Left lung (tissue), 10 donors: ENCODE measurements around the gene BATF3. TPM values are rescaled to one million over a fixed set of nuclear protein-coding genes. Genes with fewer than 3 reads are reported as not detected.
"Not testable (repeated sequence)": the region's sequence is repeated elsewhere in the genome, so short reads cannot be mapped to it uniquely, and the experiment has no call there.

Source experiments
- ATAC-seq: fragments of 200-7000 bp; cut with Tn5 transposase; one replicate; pipeline ENCODE4 v1.9.1; 2020; ENCODE audit warnings: moderate library complexity
- DNase-seq, 4 donors: peaks; one replicate each; pipeline ENCODE4 v3.0.0-alpha.2; 2013 to 2020
- H3K27ac ChIP-seq, 2 donors: fragments of 200-600 bp; sonication (generic) in 1 of 2; one replicate each; pipeline versions ENCODE4 v1.5.0 to v1.8.0; 2020 to 2021
- H3K27me3 ChIP-seq, 2 donors: fragments of 200-600 bp; sonication (generic) in 1 of 2; one replicate each; pipeline versions ENCODE4 v1.5.0 to v1.8.0; 2020 to 2021
- H3K36me3 ChIP-seq, 2 donors: fragments of 200-600 bp; sonication (generic) in 1 of 2; one replicate each; pipeline versions ENCODE4 v1.5.0 to v1.8.0; 2020 to 2021
- H3K4me1 ChIP-seq, 2 donors: fragments of 200-600 bp; one replicate each; pipeline ENCODE4 v1.8.0; 2021
- H3K4me3 ChIP-seq, 2 donors: fragments of 200-600 bp; sonication (generic) in 1 of 2; one replicate each; pipeline versions ENCODE4 v1.5.0 to v1.8.0; 2020 to 2021; ENCODE audit warnings: mild to moderate bottlenecking in 1 of 2
- H3K9me3 ChIP-seq, 2 donors: fragments of 200-600 bp; sonication (generic) in 1 of 2; one replicate each; pipeline versions ENCODE4 v1.5.0 to v1.8.0; 2020 to 2021
- intact Hi-C, 2 donors: fragments of 100-400 bp; cut with DNase I; formaldehyde crosslinking; loops; one replicate each; pipeline versions ENCODE4 v1.11.2 to v1.14.2; 2022
- polyA plus RNA-seq, 6 donors: library from polyadenylated mRNA; unstranded; fragments of 120-200 nt; gene quantifications; one replicate each; pipeline ENCODE4 v1.2.1, GENCODE V29; 2013; ENCODE audit not compliant: insufficient read length in 6 of 6
- total RNA-seq, 2 donors: library from RNA; stranded (reverse); fragmentation: NEBNext Ultra II Directional; extraction: Animal tissue kit (Norgen Biotek cat#: 25700); gene quantifications; one replicate each; pipeline ENCODE4 v1.2.1, GENCODE V29; 2021
- TF ChIP-seq, protein P1 (sequence below), 2 donors: fragments of 200-600 bp; sonication (generic) in 1 of 2; IDR thresholded peaks; one replicate each; pipeline versions ENCODE4 v1.5.0 to v1.8.0; 2021; ENCODE audit warnings: antibody characterized with exemption in 2 of 2
- donor health status: DM: no; HTN: yes; CAD: no.
- donor health status: DM: no; HTN: no; CAD: no.

BATF3 gene
- total and polyA plus RNA-seq, 8 donors = 1.3 to 9.0 (median 2.6) TPM

DNA sequence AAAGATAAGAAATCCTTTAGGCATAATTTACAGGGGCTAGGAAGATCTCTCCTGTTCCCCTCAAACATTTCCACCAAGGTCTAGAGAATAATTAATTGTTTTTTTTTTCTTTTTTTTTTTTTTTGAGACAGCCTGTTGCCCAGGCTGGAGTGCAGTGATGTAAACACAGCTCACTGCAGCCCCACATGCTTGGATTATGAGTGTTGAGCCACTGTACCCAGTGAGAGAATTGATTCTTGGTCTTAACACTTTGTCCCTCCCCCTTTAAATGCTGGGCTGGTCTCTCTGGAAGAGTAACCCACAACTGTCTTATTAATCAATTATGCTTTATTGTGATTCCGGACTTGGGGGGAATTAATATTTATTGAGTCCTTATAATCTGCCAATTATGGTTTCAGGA is 57.7 kb downstream of the BATF3 start:
- Histone ChIP-seq H3K4me1 (peaks cover 5 to 9% of the 10 kb centered on the region in 2 donors), H3K4me3 (no peak overlapping the region), H3K27ac (no peak overlapping the region), H3K27me3 (no peaks in the 10 kb centered on the region), H3K9me3 (peaks cover 0 to 5% of the 10 kb centered on the region in 2 donors), H3K36me3 (no peaks in the 10 kb centered on the region)
- intact Hi-C loops = no loop called here
- no peak for ATAC-seq
- DNase-seq = no peak
- TF ChIP-seq, protein P1, sequence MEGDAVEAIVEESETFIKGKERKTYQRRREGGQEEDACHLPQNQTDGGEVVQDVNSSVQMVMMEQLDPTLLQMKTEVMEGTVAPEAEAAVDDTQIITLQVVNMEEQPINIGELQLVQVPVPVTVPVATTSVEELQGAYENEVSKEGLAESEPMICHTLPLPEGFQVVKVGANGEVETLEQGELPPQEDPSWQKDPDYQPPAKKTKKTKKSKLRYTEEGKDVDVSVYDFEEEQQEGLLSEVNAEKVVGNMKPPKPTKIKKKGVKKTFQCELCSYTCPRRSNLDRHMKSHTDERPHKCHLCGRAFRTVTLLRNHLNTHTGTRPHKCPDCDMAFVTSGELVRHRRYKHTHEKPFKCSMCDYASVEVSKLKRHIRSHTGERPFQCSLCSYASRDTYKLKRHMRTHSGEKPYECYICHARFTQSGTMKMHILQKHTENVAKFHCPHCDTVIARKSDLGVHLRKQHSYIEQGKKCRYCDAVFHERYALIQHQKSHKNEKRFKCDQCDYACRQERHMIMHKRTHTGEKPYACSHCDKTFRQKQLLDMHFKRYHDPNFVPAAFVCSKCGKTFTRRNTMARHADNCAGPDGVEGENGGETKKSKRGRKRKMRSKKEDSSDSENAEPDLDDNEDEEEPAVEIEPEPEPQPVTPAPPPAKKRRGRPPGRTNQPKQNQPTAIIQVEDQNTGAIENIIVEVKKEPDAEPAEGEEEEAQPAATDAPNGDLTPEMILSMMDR (IDR thresholded peaks at IDR 0.05) = no peak

DNA sequence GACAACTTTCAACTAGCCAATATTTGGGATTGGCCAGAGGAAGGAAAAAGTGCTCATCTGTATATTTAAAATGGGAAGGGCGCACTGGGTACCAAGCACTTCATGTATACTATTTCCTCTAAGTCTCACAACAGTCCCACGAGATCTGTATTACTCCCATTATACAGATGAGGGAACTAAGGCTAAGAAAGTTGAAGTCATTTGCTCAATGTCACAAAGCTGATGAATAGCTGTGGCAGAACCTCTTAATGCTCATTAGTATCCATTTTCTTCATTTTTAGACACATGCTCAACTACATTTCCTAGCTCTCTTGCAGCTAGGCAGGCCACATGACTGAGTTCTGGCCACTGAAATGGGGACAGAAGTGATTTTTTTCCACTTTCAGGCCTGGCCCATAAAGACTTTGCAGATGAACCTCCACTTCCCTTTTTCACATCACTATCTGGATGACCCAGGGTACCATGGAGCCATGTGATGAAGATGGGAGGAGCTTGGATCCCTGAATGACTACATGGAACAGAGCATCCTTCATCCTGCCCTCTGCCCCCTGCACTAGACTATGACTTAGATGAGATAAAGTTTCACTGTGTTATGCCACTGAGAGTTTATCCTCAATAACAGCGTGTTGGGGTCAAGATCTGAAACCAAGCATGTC is 59.3 kb downstream of the BATF3 start:
- TF ChIP-seq, protein P1 (IDR thresholded peaks at IDR 0.05) = no peak
- intact Hi-C loops = no loop called here
- no peak for ATAC-seq
- H3K36me3 ChIP-seq = no peaks in the 10 kb centered on the region
- H3K27me3 ChIP-seq = no peaks in the 10 kb centered on the region
- peaks cover 0 to 5% of the 10 kb centered on the region in 2 donors for H3K9me3 ChIP-seq
- no peak overlapping the region for H3K4me3 ChIP-seq
- no peak for DNase-seq
- peaks cover 20 to 25% of the 10 kb centered on the region in 2 donors for H3K4me1 ChIP-seq
- H3K27ac ChIP-seq = no peak overlapping the region

DNA sequence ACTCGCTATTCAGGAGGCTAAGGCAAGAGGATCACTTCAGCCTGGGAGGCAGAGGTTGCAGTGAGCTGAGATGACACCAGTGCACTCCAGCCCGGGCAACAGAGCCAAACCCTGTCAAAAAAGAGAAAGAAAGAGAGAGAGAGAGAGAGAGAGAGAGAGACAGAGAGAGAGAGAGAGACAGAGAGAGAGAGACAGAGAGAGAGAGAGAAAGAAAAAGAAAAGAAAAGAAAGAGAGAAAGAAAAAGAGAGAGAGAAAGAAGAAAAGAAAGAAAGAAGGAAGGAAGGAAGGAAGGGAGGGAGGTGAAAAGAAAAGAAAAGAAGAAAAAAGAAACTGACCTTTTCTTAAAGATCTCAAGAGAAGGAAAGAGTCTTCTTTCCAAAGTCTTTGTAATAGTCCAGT is 60.1 kb downstream of the BATF3 start:
- H3K9me3 ChIP-seq, H3K27me3 ChIP-seq, H3K4me3 ChIP-seq, ATAC-seq, H3K36me3 ChIP-seq, intact Hi-C loops, DNase-seq, H3K27ac ChIP-seq: not testable (repeated sequence)
- H3K4me1 ChIP-seq = peaks cover 21 to 33% of the 10 kb centered on the region in 2 donors

DNA sequence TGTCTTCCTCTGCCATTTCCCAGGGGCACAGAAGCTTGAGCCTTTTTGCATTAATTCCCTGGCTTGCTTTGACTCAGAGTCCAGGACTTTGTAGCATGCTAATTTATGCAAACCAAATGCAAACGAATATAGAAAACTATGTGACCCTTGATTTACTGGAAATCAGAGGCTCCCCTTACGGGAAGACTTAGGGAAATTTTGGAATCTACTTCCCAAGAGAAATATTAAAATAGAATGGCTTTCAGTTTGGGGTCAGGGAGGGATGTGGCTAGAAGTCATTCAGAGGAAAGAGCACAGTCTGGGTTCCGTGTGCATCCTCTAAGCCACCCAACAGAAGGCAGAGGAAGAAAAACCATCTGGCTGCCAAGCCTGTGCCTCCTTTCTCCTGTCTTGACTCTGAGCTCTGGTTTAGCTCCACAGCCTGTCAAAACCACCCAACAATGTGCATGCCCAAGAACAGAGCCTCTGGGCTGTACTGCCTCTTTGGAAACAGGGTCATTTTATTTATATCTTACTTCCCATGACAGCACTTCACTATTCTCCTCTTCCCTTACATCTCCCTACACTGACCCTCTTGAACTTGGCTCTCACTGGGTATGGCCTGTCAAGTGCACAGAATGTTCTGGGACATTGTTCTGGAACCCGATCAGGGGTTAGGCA is 61.0 kb downstream of the BATF3 start:
- Histone ChIP-seq H3K4me1 (peaks cover 21 to 36% of the 10 kb centered on the region in 2 donors), H3K36me3 (no peaks in the 10 kb centered on the region), H3K4me3 (no peak overlapping the region), H3K27me3 (no peaks in the 10 kb centered on the region), H3K9me3 (peaks cover 0 to 5% of the 10 kb centered on the region in 2 donors), H3K27ac (peak overlapping the region in 1 of 2 donors; percentile 41)
- intact Hi-C loops = no loop called here
- TF ChIP-seq, protein P1 (IDR thresholded peaks at IDR 0.05) = no peak
- DNase-seq = no peak
- ATAC-seq = no peak

DNA sequence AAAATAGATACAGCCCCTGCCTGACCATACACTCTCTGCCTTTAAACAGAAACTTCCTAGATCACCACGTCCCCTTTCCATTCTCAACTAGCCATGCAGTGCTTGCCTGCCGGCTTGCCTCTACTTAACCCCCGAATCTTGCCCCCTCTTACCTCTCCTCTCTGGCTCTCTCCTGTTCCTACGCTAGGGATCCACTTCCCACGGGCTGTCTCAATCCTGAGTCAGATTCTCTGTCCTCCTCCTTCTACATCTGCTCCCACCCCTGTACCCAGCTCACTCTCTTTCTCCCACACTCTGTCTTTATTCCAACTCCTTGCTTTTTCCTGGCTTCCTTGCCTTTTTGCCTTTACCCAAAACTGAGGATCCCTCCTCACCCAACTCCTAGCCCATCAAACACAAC is 61.7 kb downstream of the BATF3 start:
- no peak for DNase-seq
- Histone ChIP-seq H3K4me1 (peaks cover 21 to 36% of the 10 kb centered on the region in 2 donors), H3K27ac (peak overlapping the region in 1 of 2 donors; percentile 41), H3K9me3 (peaks cover 0 to 5% of the 10 kb centered on the region in 2 donors), H3K4me3 (no peak overlapping the region), H3K27me3 (no peaks in the 10 kb centered on the region), H3K36me3 (no peaks in the 10 kb centered on the region)
- ATAC-seq = no peak
- intact Hi-C loops = no loop called here
- TF ChIP-seq, protein P1 (IDR thresholded peaks at IDR 0.05) = no peak

Other genes with a start within 250 kb of the BATF3 start
- 10 to 100 TPM; 14.0 to 57.7 TPM for gene ATF3, start 91.1 kb downstream of the BATF3 start, total RNA-seq
- 10 to 100 TPM in 5 of 6 donors, 1 to 10 TPM in 1; 5.6 to 81.8 (median 25.1) TPM for gene ATF3, start 91.1 kb downstream of the BATF3 start, polyA plus RNA-seq
- 10 to 100 TPM; 31.1 to 33.5 TPM for gene NSL1, start 91.9 kb upstream of the BATF3 start, total RNA-seq
- 10 to 100 TPM; 34.8 to 43.7 (median 42.1) TPM for gene NSL1, start 91.9 kb upstream of the BATF3 start, polyA plus RNA-seq
- 10 to 100 TPM; 10.4 to 13.4 TPM for gene TATDN3, start 92.1 kb upstream of the BATF3 start, total RNA-seq
- gene TATDN3, start 92.1 kb upstream of the BATF3 start, polyA plus RNA-seq = 10 to 100 TPM; 14.3 to 19.9 (median 15.8) TPM
- not detected for gene SPATA45, start 147.8 kb upstream of the BATF3 start, total RNA-seq
- gene SPATA45, start 147.8 kb upstream of the BATF3 start, polyA plus RNA-seq = under 1 TPM; 0.34 to 0.89 (median 0.50) TPM
- 10 to 100 TPM in 1 of 2 donors, 1 to 10 TPM in 1; 6.1 to 13.0 TPM for gene FLVCR1, start 158.4 kb upstream of the BATF3 start, total RNA-seq
- gene FLVCR1, start 158.4 kb upstream of the BATF3 start, polyA plus RNA-seq = 10 to 100 TPM; 18.0 to 29.4 (median 23.1) TPM